ENCODE data around the gene HAUS5. TPM values are rescaled to one million over a fixed set of nuclear protein-coding genes. Genes with fewer than 3 reads are reported as not detected.

Gene HAUS5
- polyA plus RNA-seq, 1 donor (not counting 4 experiments of a cell fraction or from before 2014, with no cell fraction given): 3.7 TPM

- H3K9ac ChIP-seq (ENCODE audit: control insufficient read depth, extremely low read depth, insufficient read depth, low read length): no peak overlapping the region
- no peaks in the 10 kb centered on the region for H3K4me1 ChIP-seq (ENCODE audit: control insufficient read depth, extremely low read depth, insufficient read depth, low read length)
- no peak overlapping the region for H3K4me2 ChIP-seq (ENCODE audit: control insufficient read depth, extremely low read depth, insufficient read depth, low read depth, low read length)
- no peak overlapping the region for H3K27ac ChIP-seq (ENCODE audit: control insufficient read depth, insufficient read depth, low read length)
- dilution Hi-C loops (cut with MboI; ENCODE audit: extremely low pct_ligation_motif_present, low sequenced_read_pairs): no loop called here
- TF ChIP-seq CTCF (optimal IDR thresholded peaks at IDR 0.05 in 1 of 3, IDR thresholded peaks at IDR 0.05 in 1 of 3, conservative IDR thresholded peaks at IDR 0.05 in 1 of 3; ENCODE audit: extremely low read depth in 1 of 3, insufficient read depth in 2 of 3, low read length in 3 of 3): peak in 1 of 3 experiments; percentile 23
- TF ChIP-seq EZH2 (IDR thresholded peaks at IDR 0.05; ENCODE audit: low read length): no peak
- FAIRE-seq: no peak
- no peak overlapping the region for H2AFZ ChIP-seq (ENCODE audit: control insufficient read depth, low read length)
- DNase-seq (ENCODE audit: low read depth, low spot score): no peak
- peaks cover 3% of the 10 kb centered on the region for H3K79me2 ChIP-seq (ENCODE audit: control insufficient read depth, insufficient read depth, low read length)
- no peaks in the 10 kb centered on the region for H3K9me3 ChIP-seq (ENCODE audit: control insufficient read depth, low read depth, low read length)
- H4K20me1 ChIP-seq (ENCODE audit: control insufficient read depth, extremely low read depth, insufficient read depth, low read length): no peaks in the 10 kb centered on the region
- no peaks in the 10 kb centered on the region for H3K27me3 ChIP-seq (ENCODE audit: control insufficient read depth, extremely low read depth, insufficient read depth, low read length)
- H3K9me1 ChIP-seq (ENCODE audit: control insufficient read depth, extremely low read depth, insufficient read depth, low read length): no peaks in the 10 kb centered on the region
- H3K36me3 ChIP-seq (ENCODE audit: control insufficient read depth in 2 of 2, extremely low read depth in 1 of 2, insufficient read depth in 2 of 2, low read length in 2 of 2): peaks cover 21 to 22% of the 10 kb centered on the region in 2 experiments
- no peak overlapping the region for H3K4me3 ChIP-seq (ENCODE audit: control insufficient read depth in 2 of 3, extremely low read depth in 1 of 3, insufficient read depth in 2 of 3, low read depth in 1 of 3, low read length in 3 of 3)
Measured at GRCh38 chr19:35657904-35658700, 45.6 kb downstream of the HAUS5 start.

DNA sequence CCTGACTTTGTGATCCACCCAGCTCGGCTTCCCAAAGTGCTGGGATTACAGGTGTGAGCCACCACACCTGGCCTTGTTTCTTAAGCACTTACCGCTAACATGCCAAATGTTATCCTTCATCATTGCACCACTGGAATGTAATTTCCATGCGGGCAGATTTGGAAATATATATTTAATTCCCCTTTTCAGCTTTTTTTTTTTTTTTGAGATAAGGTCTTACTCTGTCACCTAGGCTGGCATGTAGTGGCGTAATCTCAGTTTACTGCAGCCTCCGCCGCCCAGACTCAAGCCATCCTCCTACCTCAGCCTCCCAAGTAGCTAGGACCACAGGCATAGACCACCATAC is 49.4 kb downstream of the HAUS5 start:
- no peaks in the 10 kb centered on the region for H3K4me1 ChIP-seq (ENCODE audit: control insufficient read depth, extremely low read depth, insufficient read depth, low read length)
- no peak overlapping the region for H3K4me2 ChIP-seq (ENCODE audit: control insufficient read depth, extremely low read depth, insufficient read depth, low read depth, low read length)
- TF ChIP-seq EZH2 (IDR thresholded peaks at IDR 0.05; ENCODE audit: low read length): no peak
- DNase-seq (ENCODE audit: low read depth, low spot score) (no peak), FAIRE-seq (no peak)
- H2AFZ ChIP-seq (ENCODE audit: control insufficient read depth, low read length): no peak overlapping the region
- dilution Hi-C loops (cut with MboI; ENCODE audit: extremely low pct_ligation_motif_present, low sequenced_read_pairs): no loop called here
- H3K4me3 ChIP-seq (ENCODE audit: control insufficient read depth in 2 of 3, extremely low read depth in 1 of 3, insufficient read depth in 2 of 3, low read depth in 1 of 3, low read length in 3 of 3): no peak overlapping the region
- no peak overlapping the region for H3K9ac ChIP-seq (ENCODE audit: control insufficient read depth, extremely low read depth, insufficient read depth, low read length)
- no peaks in the 10 kb centered on the region for H3K9me1 ChIP-seq (ENCODE audit: control insufficient read depth, extremely low read depth, insufficient read depth, low read length)
- H3K27ac ChIP-seq (ENCODE audit: control insufficient read depth, insufficient read depth, low read length): no peak overlapping the region
- H3K79me2 ChIP-seq (ENCODE audit: control insufficient read depth, insufficient read depth, low read length): no peaks in the 10 kb centered on the region
- peaks cover 10 to 20% of the 10 kb centered on the region in 2 experiments for H3K36me3 ChIP-seq (ENCODE audit: control insufficient read depth in 2 of 2, extremely low read depth in 1 of 2, insufficient read depth in 2 of 2, low read length in 2 of 2)
- no peaks in the 10 kb centered on the region for H4K20me1 ChIP-seq (ENCODE audit: control insufficient read depth, extremely low read depth, insufficient read depth, low read length)
- no peaks in the 10 kb centered on the region for H3K27me3 ChIP-seq (ENCODE audit: control insufficient read depth, extremely low read depth, insufficient read depth, low read length)
- no peaks in the 10 kb centered on the region for H3K9me3 ChIP-seq (ENCODE audit: control insufficient read depth, low read depth, low read length)

All from keratinocyte (primary cell).